GM12801 (cell line): ENCODE results near the gene CBX8.

ENCODE experiments used
- CTCF ChIP-seq: IDR thresholded peaks from one replicate; pipeline ENCODE4 v1.5.1; 2011; ENCODE audit warnings: control low read depth; ENCODE audit not compliant: insufficient read length; ENCODE audit errors: extremely low read depth

CBX8 gene

GRCh38 chr17:79783891-79784290 is 13.0 kb downstream of the CBX8 start:
- no peak for TF ChIP-seq CTCF

GRCh38 chr17:79781736-79782575 is 14.9 kb downstream of the CBX8 start:
- no peak for TF ChIP-seq CTCF

GRCh38 chr17:79781012-79781650 is 15.7 kb downstream of the CBX8 start:
- no peak for TF ChIP-seq CTCF

GRCh38 chr17:79779661-79780365 is 17.1 kb downstream of the CBX8 start:
- no peak for TF ChIP-seq CTCF

- no peak for TF ChIP-seq CTCF
Observed at GRCh38 chr17:79779084-79779529, 17.8 kb downstream of the CBX8 start.

GRCh38 chr17:79778504-79779083 is 18.3 kb downstream of the CBX8 start:
- no peak for TF ChIP-seq CTCF
